DND-41 (cell line): ENCODE results near the gene IBA57.

ENCODE experiments used
- ATAC-seq: fragments of 200-7000 bp; cut with Tn5 transposase; 3 replicates; pipeline ENCODE4 v1.9.1; 2021; ENCODE audit warnings: low read depth; ENCODE audit not compliant: insufficient read depth
- DNase-seq: peaks from one replicate; pipeline ENCODE4 v3.0.0-alpha.2; 2020
- H2AFZ ChIP-seq: 2 replicates; pipeline ENCODE4 v1.6.0; 2012; ENCODE audit warnings: low read depth, low read length
- H3K27ac ChIP-seq: 2 replicates; pipeline ENCODE4 v1.5.1; 2012; ENCODE audit warnings: low read length, inconsistent platforms
- H3K27me3 ChIP-seq: fragments of 200-600 bp; sonication (generic); 2 replicates; pipeline ENCODE4 v1.6.0; 2012; ENCODE audit warnings: low read length, mild to moderate bottlenecking, inconsistent platforms; ENCODE audit not compliant: insufficient read depth, poor library complexity
- H3K36me3 ChIP-seq: 2 replicates; pipeline ENCODE4 v1.5.1; 2012; ENCODE audit warnings: low read length, inconsistent platforms; ENCODE audit not compliant: insufficient read depth
- H3K4me1 ChIP-seq: 2 replicates; pipeline ENCODE4 v1.5.1; 2012; ENCODE audit warnings: mild to moderate bottlenecking, low read length; ENCODE audit not compliant: insufficient read depth
- H3K4me2 ChIP-seq: 2 replicates; pipeline ENCODE4 v1.6.0; 2012; ENCODE audit warnings: mild to moderate bottlenecking, moderate library complexity, low read length, inconsistent platforms; ENCODE audit not compliant: insufficient read depth
- H3K4me3 ChIP-seq, 2 experiments: fragments of 200-600 bp in 1 of 2; shearing (Covaris generic) in 1 of 2; 2 replicates each; pipeline ENCODE4 v1.5.1; 2012 to 2016; ENCODE audit warnings: inconsistent platforms in 2 of 2, low read length in 2 of 2, mild to moderate bottlenecking in 2 of 2, low read depth in 1 of 2, moderate library complexity in 1 of 2
- H3K79me2 ChIP-seq: 2 replicates; pipeline ENCODE4 v1.6.0; 2012; ENCODE audit warnings: low read length, inconsistent platforms; ENCODE audit not compliant: insufficient read depth
- H3K9ac ChIP-seq: 2 replicates; pipeline ENCODE4 v1.6.0; 2012; ENCODE audit warnings: low read depth, mild to moderate bottlenecking, inconsistent platforms, low read length, moderate library complexity
- H3K9me3 ChIP-seq: 2 replicates; pipeline ENCODE4 v1.5.1; 2012; ENCODE audit warnings: low read length, moderate library complexity, mild to moderate bottlenecking, inconsistent platforms; ENCODE audit not compliant: insufficient read depth, severe bottlenecking
- H4K20me1 ChIP-seq: 2 replicates; pipeline ENCODE4 v1.6.0; 2012; ENCODE audit warnings: low read length; ENCODE audit not compliant: insufficient read depth
- EZH2 ChIP-seq: IDR thresholded peaks from 3 replicates; pipeline ENCODE4 v1.6.1; 2012; ENCODE audit warnings: borderline replicate concordance, low read depth, mild to moderate bottlenecking, moderate library complexity, low read length, inconsistent platforms; ENCODE audit not compliant: severe bottlenecking
- TF ChIP-seq, protein P1 (sequence below): IDR thresholded peaks from 2 replicates; pipeline ENCODE4 v1.5.1; 2012; ENCODE audit warnings: borderline replicate concordance, low read length, moderate library complexity, mild to moderate bottlenecking; ENCODE audit not compliant: poor library complexity, severe bottlenecking; ENCODE audit errors: extremely low read depth

IBA57 gene

DNA sequence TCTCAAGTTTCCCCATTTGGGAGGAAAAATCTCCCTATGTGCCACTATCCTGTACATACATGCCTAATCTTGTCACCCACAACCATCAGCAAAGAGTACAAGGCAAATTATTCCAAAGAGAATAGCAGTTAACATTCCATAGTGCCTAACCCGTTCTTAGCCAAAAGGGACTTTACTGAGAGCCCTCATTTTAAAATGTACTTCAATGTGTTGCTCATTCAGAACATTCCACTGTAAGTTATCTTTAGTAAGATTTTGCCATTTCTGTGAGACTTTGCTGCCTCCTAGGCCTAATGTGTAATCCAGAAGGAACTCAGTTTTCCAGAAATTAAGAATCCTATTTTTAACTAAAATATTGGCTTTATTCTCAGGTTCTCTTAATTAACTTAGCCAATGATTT is 45.3 kb upstream of the IBA57 start:
- no peaks in the 10 kb centered on the region for H3K36me3 ChIP-seq
- H3K79me2 ChIP-seq, result no peaks in the 10 kb centered on the region
- no peak overlapping the region for H3K4me2 ChIP-seq
- no peak overlapping the region for H3K4me3 ChIP-seq
- H3K9me3 ChIP-seq, result peaks cover 16% of the 10 kb centered on the region
- no peaks in the 10 kb centered on the region for H4K20me1 ChIP-seq
- peaks cover 9% of the 10 kb centered on the region for H3K27me3 ChIP-seq
- H3K9ac ChIP-seq, result no peak overlapping the region
- ATAC-seq, result no peak
- H3K27ac ChIP-seq, result no peak overlapping the region
- no peak overlapping the region for H2AFZ ChIP-seq
- no peaks in the 10 kb centered on the region for H3K4me1 ChIP-seq
- TF ChIP-seq, protein P1, sequence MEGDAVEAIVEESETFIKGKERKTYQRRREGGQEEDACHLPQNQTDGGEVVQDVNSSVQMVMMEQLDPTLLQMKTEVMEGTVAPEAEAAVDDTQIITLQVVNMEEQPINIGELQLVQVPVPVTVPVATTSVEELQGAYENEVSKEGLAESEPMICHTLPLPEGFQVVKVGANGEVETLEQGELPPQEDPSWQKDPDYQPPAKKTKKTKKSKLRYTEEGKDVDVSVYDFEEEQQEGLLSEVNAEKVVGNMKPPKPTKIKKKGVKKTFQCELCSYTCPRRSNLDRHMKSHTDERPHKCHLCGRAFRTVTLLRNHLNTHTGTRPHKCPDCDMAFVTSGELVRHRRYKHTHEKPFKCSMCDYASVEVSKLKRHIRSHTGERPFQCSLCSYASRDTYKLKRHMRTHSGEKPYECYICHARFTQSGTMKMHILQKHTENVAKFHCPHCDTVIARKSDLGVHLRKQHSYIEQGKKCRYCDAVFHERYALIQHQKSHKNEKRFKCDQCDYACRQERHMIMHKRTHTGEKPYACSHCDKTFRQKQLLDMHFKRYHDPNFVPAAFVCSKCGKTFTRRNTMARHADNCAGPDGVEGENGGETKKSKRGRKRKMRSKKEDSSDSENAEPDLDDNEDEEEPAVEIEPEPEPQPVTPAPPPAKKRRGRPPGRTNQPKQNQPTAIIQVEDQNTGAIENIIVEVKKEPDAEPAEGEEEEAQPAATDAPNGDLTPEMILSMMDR, result no peak
- TF ChIP-seq EZH2, result no peak
- no peak for DNase-seq

DNA sequence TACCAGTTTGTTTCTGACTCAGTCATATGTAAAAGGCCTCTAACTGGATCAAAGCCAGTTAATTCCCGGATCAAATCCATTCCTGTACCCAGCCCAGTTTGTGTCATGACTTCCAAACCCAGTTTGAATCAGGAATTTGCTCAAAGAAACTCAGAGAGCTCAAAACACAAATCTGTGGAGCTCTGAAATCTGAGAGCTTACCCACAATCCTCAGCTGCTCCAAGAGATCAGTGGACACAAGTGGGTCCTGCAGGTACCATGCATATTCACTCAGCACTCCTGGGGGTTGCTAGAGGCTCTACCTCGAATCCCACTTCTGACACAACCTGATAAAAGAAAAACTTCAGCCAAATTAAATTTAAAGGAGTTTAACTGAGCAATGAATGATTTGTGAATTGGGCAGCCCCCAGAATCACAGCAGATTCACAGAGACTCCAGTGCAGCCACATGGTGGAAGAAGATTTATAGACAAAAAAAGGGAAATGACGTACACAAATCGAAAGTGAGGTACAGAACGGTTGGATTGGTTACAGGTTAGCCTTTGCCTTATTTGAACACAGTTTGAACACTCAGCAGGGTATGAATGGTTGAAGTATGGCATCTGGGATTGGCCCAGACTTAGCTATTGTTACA is 44.6 kb upstream of the IBA57 start:
- Histone ChIP-seq H3K79me2 (no peaks in the 10 kb centered on the region), H3K4me2 (no peak overlapping the region), H4K20me1 (no peaks in the 10 kb centered on the region), H3K4me3 (no peak overlapping the region), H3K4me1 (no peaks in the 10 kb centered on the region), H3K36me3 (no peaks in the 10 kb centered on the region), H3K9me3 (peaks cover 16% of the 10 kb centered on the region), H2AFZ (no peak overlapping the region), H3K27me3 (peaks cover 9% of the 10 kb centered on the region), H3K27ac (no peak overlapping the region), H3K9ac (no peak overlapping the region)
- TF ChIP-seq EZH2, result no peak
- TF ChIP-seq, protein P1, result no peak
- no peak for ATAC-seq
- DNase-seq, result no peak

DNA sequence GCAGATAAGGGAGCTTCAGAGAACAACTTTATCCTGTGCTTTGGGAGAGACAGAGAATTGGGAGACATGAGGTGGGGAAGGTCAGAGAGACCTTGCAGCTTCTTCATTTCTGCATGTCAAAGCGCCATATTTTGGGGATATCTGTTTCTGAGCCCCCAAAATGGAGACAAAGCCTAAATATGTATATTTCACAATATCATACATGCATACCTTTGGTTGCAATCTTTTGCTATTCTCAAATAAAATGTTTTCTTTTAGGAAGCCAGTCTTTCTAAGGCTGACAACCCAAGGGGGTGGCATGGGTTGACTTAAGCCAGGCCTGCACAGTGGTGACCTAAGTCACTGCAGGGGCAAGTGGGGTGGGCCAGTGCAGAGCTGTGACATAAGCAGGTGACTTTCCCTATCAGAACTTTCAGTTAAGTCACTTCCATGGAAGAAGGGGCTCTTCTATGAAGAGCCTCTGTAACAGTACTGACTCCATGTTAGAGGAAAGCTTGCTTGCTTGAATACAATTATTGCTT is 42.6 kb upstream of the IBA57 start:
- Histone ChIP-seq H3K4me2 (no peak overlapping the region), H3K9ac (no peak overlapping the region), H3K79me2 (no peaks in the 10 kb centered on the region), H3K27ac (no peak overlapping the region), H3K9me3 (peaks cover 9% of the 10 kb centered on the region), H4K20me1 (no peaks in the 10 kb centered on the region), H3K27me3 (peaks cover 9% of the 10 kb centered on the region), H3K4me3 (no peak overlapping the region), H2AFZ (no peak overlapping the region), H3K4me1 (no peaks in the 10 kb centered on the region), H3K36me3 (no peaks in the 10 kb centered on the region)
- ATAC-seq (no peak), DNase-seq (no peak)
- no peak for TF ChIP-seq EZH2
- TF ChIP-seq, protein P1, result no peak
